GM13977 (cell line): ENCODE results near the gene GAS2L2.

Source experiments
- DNase-seq: peaks from one replicate; pipeline ENCODE4 v3.0.0; 2012; ENCODE audit warnings: low spot score
- CTCF ChIP-seq: IDR thresholded peaks from 2 replicates; pipeline ENCODE4 v1.5.1; 2012; ENCODE audit warnings: mild to moderate bottlenecking, control low read depth; ENCODE audit not compliant: insufficient read depth; ENCODE audit errors: extremely low read depth, missing control alignments
- in situ Hi-C: fragments of 300-500 bp; cut with MboI; formaldehyde crosslinking; loops from one replicate; pipeline ENCODE4 v1.12.0; 2022; ENCODE audit warnings: low sequenced_read_pairs, low pct_unique_long_range_greater_than_20kb, mixed read lengths, inconsistent platforms; ENCODE audit not compliant: unreplicated experiment

GAS2L2 gene

DNA sequence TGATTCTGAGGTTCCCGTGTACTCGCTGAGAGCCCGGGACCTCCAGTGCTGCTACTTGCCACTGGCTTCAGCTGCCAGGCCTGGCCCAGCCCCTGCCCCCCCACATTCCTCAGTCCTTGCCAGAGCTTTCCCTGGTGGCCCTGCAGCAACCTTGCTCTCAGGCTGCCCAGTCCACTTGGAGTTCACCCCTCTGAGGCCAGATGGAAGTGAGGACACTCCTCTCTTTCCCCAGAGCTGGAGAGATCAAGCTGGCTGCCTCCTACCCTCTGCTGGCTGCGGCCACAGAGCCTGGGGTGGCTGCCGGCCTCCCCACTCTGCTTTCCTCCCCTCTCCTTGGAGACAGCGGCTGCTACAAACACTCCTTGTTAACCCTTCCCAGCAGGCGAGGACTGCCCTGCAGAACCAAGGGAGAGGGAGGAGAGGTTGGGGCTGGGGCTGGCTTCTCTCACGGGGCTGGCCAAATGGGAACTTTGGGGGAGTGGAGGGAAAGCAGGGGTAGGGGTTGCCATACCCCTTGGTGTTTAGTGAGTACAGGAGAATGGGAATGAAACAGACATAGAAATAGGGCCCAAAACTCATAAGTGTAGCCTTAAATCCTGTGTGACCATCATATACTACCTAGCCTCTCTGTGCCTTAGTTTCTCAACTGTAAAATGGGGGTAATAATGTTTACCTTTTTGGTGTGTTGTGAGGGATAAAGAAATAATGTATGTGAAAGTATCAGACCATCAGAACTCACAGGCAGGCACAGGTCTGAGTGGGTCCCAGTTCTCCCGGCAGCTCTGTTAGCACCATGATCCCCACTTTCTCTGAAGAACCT lies at the start of gene GAS2L2:
Gene GAS2L2 (minus strand): TSS at position 295 of the 820 bp plus-strand sequence. CDS start 389 bp downstream, outside the sequence.
- in situ Hi-C loops = no loop called here
- no peak for DNase-seq
- no peak for TF ChIP-seq CTCF

- in situ Hi-C loops = no loop called here
- no peak for DNase-seq
- TF ChIP-seq CTCF = no peak
Measured at GRCh38 chr17:35801583-35802224, 48.7 kb upstream of the GAS2L2 start.

DNA sequence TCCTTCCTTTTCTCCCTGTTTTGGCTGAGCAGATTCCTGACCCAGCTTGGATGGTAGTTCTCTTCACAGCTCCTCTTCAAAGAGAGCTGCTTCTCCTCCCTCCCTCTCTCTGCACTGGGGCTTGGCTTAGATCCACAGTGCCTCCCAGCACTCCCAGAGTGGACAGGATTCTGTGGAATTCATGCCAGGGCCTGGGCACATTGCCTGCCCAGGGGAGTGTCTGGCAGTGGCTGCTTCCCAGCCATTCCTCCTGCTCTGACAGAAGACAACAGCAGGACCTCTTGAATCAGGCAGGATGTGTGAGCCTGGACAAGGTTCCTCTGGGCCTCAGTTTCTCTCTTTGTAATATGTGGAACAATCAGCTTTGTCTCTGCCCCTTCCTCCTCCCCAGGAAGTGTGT lies 46.9 kb upstream of the GAS2L2 start:
- in situ Hi-C loops = no loop called here
- TF ChIP-seq CTCF = no peak
- DNase-seq = no peak

DNA sequence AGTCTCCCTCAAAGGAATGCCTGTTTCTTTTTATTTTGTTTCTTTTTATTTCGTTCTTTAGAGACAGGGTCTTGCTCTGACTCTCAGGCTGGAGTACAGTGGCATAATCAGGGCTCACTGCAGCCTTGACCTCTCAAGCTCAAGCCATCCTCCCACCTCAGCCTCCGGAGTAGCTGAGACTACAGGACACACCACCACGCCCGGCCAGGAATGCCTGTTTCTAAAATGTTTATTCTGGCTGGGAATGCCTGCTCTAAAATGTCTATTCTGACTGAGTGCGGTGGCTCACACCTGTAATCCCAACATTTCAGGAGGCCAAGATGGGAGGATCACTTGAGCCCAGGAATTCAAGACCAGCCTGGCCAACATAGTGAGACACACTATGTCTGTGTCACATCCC lies 44.9 kb upstream of the GAS2L2 start:
- in situ Hi-C loops = no loop called here
- no peak for DNase-seq

GRCh38 chr17:35797370-35797769 lies 44.3 kb upstream of the GAS2L2 start:
- in situ Hi-C loops = no loop called here
- no peak for DNase-seq
- TF ChIP-seq CTCF = no peak

More for the DNA sequence above, 44.9 kb upstream of the GAS2L2 start:
- no peak for TF ChIP-seq CTCF

GRCh38 chr17:35796942-35797341 lies 43.9 kb upstream of the GAS2L2 start:
- in situ Hi-C loops = no loop called here
- no peak for DNase-seq
- TF ChIP-seq CTCF = no peak
